Mesendoderm (in vitro differentiated cells): ENCODE measurements around the gene PCBP3.
"Not testable (repeated sequence)": the region's sequence is repeated elsewhere in the genome, so short reads cannot be mapped to it uniquely, and the experiment has no call there.

ENCODE experiments used
- DNase-seq: peaks from one replicate; pipeline ENCODE4 v3.0.0; 2013
- H2AK5ac ChIP-seq: 2 replicates; pipeline ENCODE4 v1.6.1; 2013; ENCODE audit warnings: low read length, inconsistent platforms
- H2BK120ac ChIP-seq: 2 replicates; pipeline ENCODE4 v1.6.1; 2013; ENCODE audit warnings: low read depth, mild to moderate bottlenecking, low read length, moderate library complexity, mixed read lengths
- H2BK15ac ChIP-seq: replicated peaks from 2 replicates; pipeline ENCODE4 v1.6.1; 2013; ENCODE audit warnings: low read depth, mild to moderate bottlenecking, moderate library complexity
- H2BK5ac ChIP-seq: 2 replicates; pipeline ENCODE4 v1.6.1; 2013; ENCODE audit warnings: low read length, inconsistent platforms
- H3K18ac ChIP-seq: 2 replicates; pipeline ENCODE4 v1.6.1; 2013; ENCODE audit warnings: mild to moderate bottlenecking, low read length, mixed read lengths
- H3K23ac ChIP-seq: one replicate; pipeline ENCODE4 v1.6.1; 2013; ENCODE audit warnings: low read length
- H3K27ac ChIP-seq: 2 replicates; pipeline ENCODE4 v1.5.1; 2013; ENCODE audit warnings: low read depth, mild to moderate bottlenecking, inconsistent platforms, low read length, moderate library complexity
- H3K27me3 ChIP-seq: 2 replicates; pipeline ENCODE4 v1.6.1; 2013; ENCODE audit warnings: low read length, control low read depth, mild to moderate bottlenecking, inconsistent platforms; ENCODE audit not compliant: insufficient read depth, poor library complexity
- H3K36me3 ChIP-seq: 2 replicates; pipeline ENCODE4 v1.6.1; 2013; ENCODE audit warnings: low read length, inconsistent platforms; ENCODE audit not compliant: control insufficient read depth, insufficient read depth
- H3K4ac ChIP-seq: one replicate; pipeline ENCODE4 v1.6.1; 2013; ENCODE audit warnings: low read depth, mild to moderate bottlenecking, low read length, moderate library complexity
- H3K4me1 ChIP-seq: 2 replicates; pipeline ENCODE4 v1.6.1; 2013; ENCODE audit warnings: low read depth, low read length, inconsistent platforms; ENCODE audit not compliant: control insufficient read depth
- H3K4me2 ChIP-seq: 2 replicates; pipeline ENCODE4 v1.6.1; 2013; ENCODE audit warnings: low read length
- H3K4me3 ChIP-seq: 2 replicates; pipeline ENCODE4 v1.5.1; 2013; ENCODE audit warnings: mild to moderate bottlenecking, low read length
- H3K56ac ChIP-seq: one replicate; pipeline ENCODE4 v1.6.1; 2013; ENCODE audit warnings: low read length
- H3K79me1 ChIP-seq: 2 replicates; pipeline ENCODE4 v1.6.1; 2013; ENCODE audit warnings: low read length, inconsistent platforms
- H3K79me2 ChIP-seq: 2 replicates; pipeline ENCODE4 v1.6.1; 2013; ENCODE audit warnings: mild to moderate bottlenecking, low read length; ENCODE audit not compliant: control insufficient read depth, insufficient read depth
- H3K9ac ChIP-seq: 2 replicates; pipeline ENCODE4 v1.6.1; 2013; ENCODE audit warnings: low read length, inconsistent platforms
- H4K5ac ChIP-seq: one replicate; pipeline ENCODE4 v1.6.1; 2013; ENCODE audit warnings: low read length
- H4K8ac ChIP-seq: one replicate; pipeline ENCODE4 v1.6.1; 2013; ENCODE audit warnings: low read depth, mild to moderate bottlenecking, control low read depth, low read length, moderate library complexity
- WGBS: extraction: QIAGEN DNeasy Blood & Tissue Kit; methylation state at CpG from one replicate; pipeline ENCODE4 v1.1.7; 2013; ENCODE audit warnings: low lambda C conversion rate, missing lambda C conversion rate; ENCODE audit not compliant: insufficient coverage; ENCODE audit errors: extremely low coverage; 5-methylcytosine and 5-hydroxymethylcytosine counted together

Gene PCBP3

GRCh38 chr21:45831991-45832740 lies 188.6 kb downstream of the PCBP3 start:
- H2BK120ac ChIP-seq, result no peak overlapping the region
- no peaks in the 10 kb centered on the region for H3K36me3 ChIP-seq
- H3K18ac ChIP-seq, result no peak overlapping the region
- no peaks in the 10 kb centered on the region for H3K79me2 ChIP-seq
- DNase-seq, result peak; percentile 34
- H3K4ac ChIP-seq, result no peak overlapping the region
- no peak overlapping the region for H4K5ac ChIP-seq
- no peak overlapping the region for H4K8ac ChIP-seq
- no peaks in the 10 kb centered on the region for H3K4me1 ChIP-seq
- no peak overlapping the region for H2AK5ac ChIP-seq
- no peak overlapping the region for H3K56ac ChIP-seq
- no peak overlapping the region for H3K4me3 ChIP-seq
- H3K79me1 ChIP-seq, result no peaks in the 10 kb centered on the region
- WGBS, result no CpG with 5 or more reads among the region's 14 CpGs
- H3K27me3 ChIP-seq, result no peaks in the 10 kb centered on the region
- no peak overlapping the region for H3K4me2 ChIP-seq
- no peak overlapping the region for H2BK5ac ChIP-seq
- no peak overlapping the region for H2BK15ac ChIP-seq
- no peak overlapping the region for H3K9ac ChIP-seq
- no peak overlapping the region for H3K23ac ChIP-seq
- H3K27ac ChIP-seq, result no peak overlapping the region

- H3K27me3 ChIP-seq, H3K36me3 ChIP-seq, H3K79me1 ChIP-seq, H2BK15ac ChIP-seq, H4K5ac ChIP-seq, H3K56ac ChIP-seq, H3K4me2 ChIP-seq, H3K79me2 ChIP-seq, H2BK5ac ChIP-seq, H2BK120ac ChIP-seq, H3K4ac ChIP-seq, H3K23ac ChIP-seq, H3K18ac ChIP-seq, H3K9ac ChIP-seq, H3K4me1 ChIP-seq, H3K27ac ChIP-seq, H4K8ac ChIP-seq, H2AK5ac ChIP-seq, DNase-seq, H3K4me3 ChIP-seq: not testable (repeated sequence)
- WGBS, result no CpG with 5 or more reads among the region's 12 CpGs
These were observed 189.3 kb downstream of the PCBP3 start for GRCh38 chr21:45832741-45833235.

GRCh38 chr21:45833414-45833813 lies 189.9 kb downstream of the PCBP3 start:
- Histone ChIP-seq H3K79me2 (no peaks in the 10 kb centered on the region), H3K9ac (no peak overlapping the region), H3K56ac (no peak overlapping the region), H4K8ac (no peak overlapping the region), H3K4ac (no peak overlapping the region), H3K36me3 (no peaks in the 10 kb centered on the region), H2BK15ac (no peak overlapping the region), H3K27me3 (no peaks in the 10 kb centered on the region), H4K5ac (no peak overlapping the region), H3K4me3 (no peak overlapping the region), H2AK5ac (no peak overlapping the region), H2BK120ac (no peak overlapping the region), H2BK5ac (no peak overlapping the region), H3K4me2 (no peak overlapping the region), H3K27ac (no peak overlapping the region), H3K4me1 (no peaks in the 10 kb centered on the region), H3K18ac (no peak overlapping the region), H3K23ac (no peak overlapping the region), H3K79me1 (no peaks in the 10 kb centered on the region)
- WGBS, result no CpG with 5 or more reads among the region's 6 CpGs
- DNase-seq, result no peak

- H2BK120ac ChIP-seq, result no peak overlapping the region
- no peak overlapping the region for H2BK5ac ChIP-seq
- H3K18ac ChIP-seq, result no peak overlapping the region
- no peak for DNase-seq
- H4K8ac ChIP-seq, result no peak overlapping the region
- H3K4ac ChIP-seq, result no peak overlapping the region
- no peaks in the 10 kb centered on the region for H3K79me1 ChIP-seq
- no peak overlapping the region for H3K23ac ChIP-seq
- H3K56ac ChIP-seq, result no peak overlapping the region
- H3K27ac ChIP-seq, result no peak overlapping the region
- no peak overlapping the region for H3K4me2 ChIP-seq
- H3K27me3 ChIP-seq, result no peaks in the 10 kb centered on the region
- H2BK15ac ChIP-seq, result no peak overlapping the region
- H3K4me3 ChIP-seq, result no peak overlapping the region
- no peaks in the 10 kb centered on the region for H3K36me3 ChIP-seq
- no peaks in the 10 kb centered on the region for H3K4me1 ChIP-seq
- no peak overlapping the region for H3K9ac ChIP-seq
- no CpG with 5 or more reads among the region's 24 CpGs for WGBS
- H2AK5ac ChIP-seq, result no peak overlapping the region
- H4K5ac ChIP-seq, result no peak overlapping the region
- H3K79me2 ChIP-seq, result no peaks in the 10 kb centered on the region
These were observed 190.6 kb downstream of the PCBP3 start for GRCh38 chr21:45834026-45834715.

- no peak overlapping the region for H3K27ac ChIP-seq
- H3K23ac ChIP-seq, result no peak overlapping the region
- H3K27me3 ChIP-seq, result no peaks in the 10 kb centered on the region
- no peak overlapping the region for H3K9ac ChIP-seq
- H2BK5ac ChIP-seq, result no peak overlapping the region
- H2AK5ac ChIP-seq, result no peak overlapping the region
- H4K8ac ChIP-seq, result no peak overlapping the region
- H3K36me3 ChIP-seq, result no peaks in the 10 kb centered on the region
- H3K4me3 ChIP-seq, result no peak overlapping the region
- no peaks in the 10 kb centered on the region for H3K79me2 ChIP-seq
- no peak overlapping the region for H3K18ac ChIP-seq
- H2BK15ac ChIP-seq, result no peak overlapping the region
- no peak overlapping the region for H4K5ac ChIP-seq
- no peak overlapping the region for H3K4ac ChIP-seq
- H2BK120ac ChIP-seq, result no peak overlapping the region
- no peaks in the 10 kb centered on the region for H3K4me1 ChIP-seq
- H3K4me2 ChIP-seq, result no peak overlapping the region
- DNase-seq, result no peak
- WGBS, result no CpG with 5 or more reads among the region's 24 CpGs
- no peaks in the 10 kb centered on the region for H3K79me1 ChIP-seq
- no peak overlapping the region for H3K56ac ChIP-seq
These were observed 191.3 kb downstream of the PCBP3 start for GRCh38 chr21:45834821-45835293.
